ENCODE results near the gene ACOT11. TPM values are rescaled to one million over a fixed set of nuclear protein-coding genes. Genes with fewer than 3 reads are reported as not detected.
A peak's percentile ranks its signal among the peaks of the same experiment; 100 is the strongest.

The ACOT11 gene
- total and polyA plus RNA-seq, 9 of the 15 experiments (the other 6 are each of a cell fraction or from before 2014, with no cell fraction given) = 0.04 to 1.2 (median 0.64) TPM; not detected in 2

DNA sequence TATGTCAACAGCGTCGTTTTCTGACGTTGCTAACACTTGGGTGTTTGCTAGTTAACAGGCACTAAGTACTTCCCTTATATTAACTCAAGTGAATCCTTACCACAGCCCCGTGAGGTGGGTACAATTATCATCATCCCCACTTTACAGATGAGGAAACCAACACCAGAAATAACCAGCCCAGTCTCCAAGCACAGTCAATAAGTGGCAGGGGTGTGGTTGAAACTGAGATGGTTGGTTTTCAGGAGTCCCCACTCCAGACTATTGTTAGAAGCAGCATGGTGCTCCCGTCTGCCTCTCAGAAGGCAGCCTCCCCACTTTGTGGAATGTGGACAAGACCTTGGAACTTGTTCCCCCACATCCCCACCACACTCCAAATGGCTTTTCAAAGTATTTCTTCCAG, 45.7 kb upstream of the ACOT11 start:
- Histone ChIP-seq H3K36me3 (ENCODE audit: control insufficient read depth, insufficient read depth, low read length) (no peaks in the 10 kb centered on the region), H3K27me3 (ENCODE audit: control insufficient read depth in 2 of 2, insufficient read depth in 2 of 2, low read length in 2 of 2) (peaks cover 24 to 62% of the 10 kb centered on the region in 2 experiments), H3K4me1 (replicated peaks in 1 of 2; ENCODE audit: control insufficient read depth in 2 of 2, insufficient read depth in 2 of 2, low read length in 2 of 2) (peaks cover 6 to 15% of the 10 kb centered on the region in 2 experiments; a peak in 4 of 5 replicates), H3K9me3 (replicated peaks; ENCODE audit: control insufficient read depth, insufficient read depth, low read depth, low read length) (no peaks in the 10 kb centered on the region), H2AFZ (ENCODE audit: low read depth, low read length) (peak overlapping the region; percentile 92), H4K20me1 (replicated peaks; ENCODE audit: control insufficient read depth, insufficient read depth, low read length) (no peaks in the 10 kb centered on the region), H3K4me2 (ENCODE audit: insufficient read depth, low read length) (no peak overlapping the region), H3K4me3 (no peak overlapping the region), H3K27ac (ENCODE audit: extremely low read depth, low read depth, low read length) (no peak overlapping the region), H3K79me2 (ENCODE audit: control insufficient read depth, insufficient read depth, low read length) (no peaks in the 10 kb centered on the region), H3K9ac (ENCODE audit: insufficient read depth in 1 of 2, low read depth in 2 of 2, low read length in 2 of 2) (no peak overlapping the region), H3K9me1 (ENCODE audit: control insufficient read depth, insufficient read depth, low read length) (no peaks in the 10 kb centered on the region)
- peak; percentile 63 for TF ChIP-seq ZNF263 (CRISPR knock-in tag; IDR thresholded peaks at IDR 0.05; ENCODE audit: borderline replicate concordance)
- TF ChIP-seq HIVEP1 (CRISPR knock-in tag; IDR thresholded peaks at IDR 0.05) = no peak
- TF ChIP-seq, protein P1, sequence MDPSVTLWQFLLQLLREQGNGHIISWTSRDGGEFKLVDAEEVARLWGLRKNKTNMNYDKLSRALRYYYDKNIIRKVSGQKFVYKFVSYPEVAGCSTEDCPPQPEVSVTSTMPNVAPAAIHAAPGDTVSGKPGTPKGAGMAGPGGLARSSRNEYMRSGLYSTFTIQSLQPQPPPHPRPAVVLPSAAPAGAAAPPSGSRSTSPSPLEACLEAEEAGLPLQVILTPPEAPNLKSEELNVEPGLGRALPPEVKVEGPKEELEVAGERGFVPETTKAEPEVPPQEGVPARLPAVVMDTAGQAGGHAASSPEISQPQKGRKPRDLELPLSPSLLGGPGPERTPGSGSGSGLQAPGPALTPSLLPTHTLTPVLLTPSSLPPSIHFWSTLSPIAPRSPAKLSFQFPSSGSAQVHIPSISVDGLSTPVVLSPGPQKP (CRISPR knock-in tag; IDR thresholded peaks at IDR 0.05) = no peak
- TF ChIP-seq FOXK1 (CRISPR knock-in tag; IDR thresholded peaks at IDR 0.05; ENCODE audit: borderline replicate concordance) = no peak
- TF ChIP-seq HDAC6 (IDR thresholded peaks at IDR 0.05; ENCODE audit: low read depth, low read length) = no peak
- no peak for TF ChIP-seq STAT5B (CRISPR knock-in tag; IDR thresholded peaks at IDR 0.05)
- TF ChIP-seq HNRNPL (IDR thresholded peaks at IDR 0.05; ENCODE audit: low read depth, low read length) = no peak
- TF ChIP-seq TAF1 (IDR thresholded peaks at IDR 0.05; ENCODE audit: control insufficient read depth, extremely low read depth, insufficient read depth, low read length, severe bottlenecking) = no peak
- TF ChIP-seq TEAD1 (CRISPR knock-in tag; IDR thresholded peaks at IDR 0.05) = 0 out of 4 replicates have a peak, but pooled peaks of 1 of the 2 experiments have one; percentile 30
- 21% methylated on average over 5 of the region's 5 CpGs for WGBS (ENCODE audit: insufficient coverage, low coverage, missing lambda C conversion rate)
- CTCF ChIA-PET (ENCODE audit: low intra/inter-chr PET ratio) = no interaction called here
- FAIRE-seq = peak; percentile 15
- in situ Hi-C loops (cut with MboI) = no loop called here
- POLR2A ChIA-PET = interaction anchor here (1.2 kb wide), 1 partner anchor 8 kb away, joined by 5 read pairs; no protein-coding TSS in a partner anchor
- peak; percentile 3; the same call in 1 of the 3 replicates for ATAC-seq
- no TSS peak for BruUV-seq (replicated peaks)
- DNase-seq (ENCODE audit: extremely low read depth in 1 of 4, low spot score in 3 of 4) = no peak
- intact Hi-C loops (cut with micrococcal nuclease) = no loop called here
